ENCODE data around the gene MTMR10. TPM values are rescaled to one million over a fixed set of nuclear protein-coding genes. Genes with fewer than 3 reads are reported as not detected.

The MTMR10 gene
- total RNA-seq, 1 experiment from 2014 or later, result 16.0 TPM

GRCh38 chr15:30925686-30926085, 65.7 kb downstream of the MTMR10 start:
- POLR2A ChIA-PET (ENCODE audit: low non-redundant PET), result no interaction called here
- no TSS peak for BruUV-seq (replicated peaks)
- no peak overlapping the region for H3K27ac ChIP-seq (ENCODE audit: low read depth, low read length, poor library complexity, severe bottlenecking)
- H3K4me1 ChIP-seq (ENCODE audit: insufficient read depth, low read length, poor library complexity, severe bottlenecking), result no peaks in the 10 kb centered on the region
- no peaks in the 10 kb centered on the region for H3K27me3 ChIP-seq (replicated peaks; ENCODE audit: insufficient read depth, low read depth, low read length, poor library complexity)
- H3K9me3 ChIP-seq (ENCODE audit: low read depth, low read length, poor library complexity, severe bottlenecking), result no peaks in the 10 kb centered on the region
- TF ChIP-seq CTCF (conservative IDR thresholded peaks at IDR 0.05; ENCODE audit: low read depth, low read length) (no peak), EZH2 (IDR thresholded peaks at IDR 0.05; ENCODE audit: borderline replicate concordance, low read depth, low read length, poor library complexity, severe bottlenecking) (no peak)
- no peak for DNase-seq (ENCODE audit: low spot score)
- H3K4me3 ChIP-seq (ENCODE audit: low read depth, low read length, poor library complexity, severe bottlenecking), result no peak overlapping the region
- peaks cover 69% of the 10 kb centered on the region for H3K36me3 ChIP-seq (ENCODE audit: insufficient read depth, low read length, poor library complexity, severe bottlenecking)
- intact Hi-C loops (cut with micrococcal nuclease; ENCODE audit: unreplicated experiment), result no loop called here
- CTCF ChIA-PET, result no interaction called here

- ChIA-PET CTCF (no interaction called here), POLR2A (ENCODE audit: low non-redundant PET) (no interaction called here)
- TF ChIP-seq EZH2 (IDR thresholded peaks at IDR 0.05; ENCODE audit: borderline replicate concordance, low read depth, low read length, poor library complexity, severe bottlenecking), result no peak
- TF ChIP-seq CTCF (conservative IDR thresholded peaks at IDR 0.05; ENCODE audit: low read depth, low read length), result no peak
- Histone ChIP-seq H3K27me3 (replicated peaks; ENCODE audit: insufficient read depth, low read depth, low read length, poor library complexity) (no peaks in the 10 kb centered on the region), H3K4me3 (ENCODE audit: low read depth, low read length, poor library complexity, severe bottlenecking) (no peak overlapping the region), H3K4me1 (ENCODE audit: insufficient read depth, low read length, poor library complexity, severe bottlenecking) (no peaks in the 10 kb centered on the region), H3K27ac (ENCODE audit: low read depth, low read length, poor library complexity, severe bottlenecking) (no peak overlapping the region), H3K36me3 (ENCODE audit: insufficient read depth, low read length, poor library complexity, severe bottlenecking) (peaks cover 74% of the 10 kb centered on the region), H3K9me3 (ENCODE audit: low read depth, low read length, poor library complexity, severe bottlenecking) (no peaks in the 10 kb centered on the region)
- DNase-seq (ENCODE audit: low spot score), result no peak
- BruUV-seq (replicated peaks), result no TSS peak
- intact Hi-C loops (cut with micrococcal nuclease; ENCODE audit: unreplicated experiment), result no loop called here
These were observed 67.1 kb downstream of the MTMR10 start for GRCh38 chr15:30924353-30924752.

GRCh38 chr15:30923429-30923828, 68.0 kb downstream of the MTMR10 start:
- no TSS peak for BruUV-seq (replicated peaks)
- DNase-seq (ENCODE audit: low spot score), result no peak
- ChIA-PET CTCF (no interaction called here), POLR2A (ENCODE audit: low non-redundant PET) (no interaction called here)
- H3K9me3 ChIP-seq (ENCODE audit: low read depth, low read length, poor library complexity, severe bottlenecking), result no peaks in the 10 kb centered on the region
- no peak overlapping the region for H3K27ac ChIP-seq (ENCODE audit: low read depth, low read length, poor library complexity, severe bottlenecking)
- TF ChIP-seq EZH2 (IDR thresholded peaks at IDR 0.05; ENCODE audit: borderline replicate concordance, low read depth, low read length, poor library complexity, severe bottlenecking) (no peak), CTCF (conservative IDR thresholded peaks at IDR 0.05; ENCODE audit: low read depth, low read length) (no peak)
- H3K27me3 ChIP-seq (replicated peaks; ENCODE audit: insufficient read depth, low read depth, low read length, poor library complexity), result no peaks in the 10 kb centered on the region
- no peaks in the 10 kb centered on the region for H3K4me1 ChIP-seq (ENCODE audit: insufficient read depth, low read length, poor library complexity, severe bottlenecking)
- H3K4me3 ChIP-seq (ENCODE audit: low read depth, low read length, poor library complexity, severe bottlenecking), result no peak overlapping the region
- peaks cover 73% of the 10 kb centered on the region for H3K36me3 ChIP-seq (ENCODE audit: insufficient read depth, low read length, poor library complexity, severe bottlenecking)
- intact Hi-C loops (cut with micrococcal nuclease; ENCODE audit: unreplicated experiment), result no loop called here

Measured in A673 (cell line).